AG09319 (cell line): ENCODE data around the gene ZNF12.

Source experiments
- DNase-seq: peaks from one replicate; pipeline ENCODE4 v3.0.0-alpha.2; 2010; ENCODE audit warnings: low read depth; ENCODE audit errors: extremely low read depth
- CTCF ChIP-seq: IDR thresholded peaks from 2 replicates; pipeline ENCODE4 v1.5.1; 2011; ENCODE audit warnings: low read depth, mild to moderate bottlenecking, inconsistent platforms, low read length, moderate library complexity

ZNF12 gene

GRCh38 chr7:6652446-6653011, 54.2 kb downstream of the ZNF12 start:
- no peak for TF ChIP-seq CTCF
- DNase-seq: no peak

- TF ChIP-seq CTCF: no peak
- no peak for DNase-seq
These were observed 54.8 kb downstream of the ZNF12 start for GRCh38 chr7:6651851-6652445.

GRCh38 chr7:6650521-6651011, 56.2 kb downstream of the ZNF12 start:
- no peak for DNase-seq

GRCh38 chr7:6650086-6650485, 56.7 kb downstream of the ZNF12 start:
- DNase-seq: no peak
- TF ChIP-seq CTCF: no peak

More at GRCh38 chr7:6650521-6651011, 56.2 kb downstream of the ZNF12 start:
- TF ChIP-seq CTCF: no peak

GRCh38 chr7:6649241-6649961, 57.3 kb downstream of the ZNF12 start:
- DNase-seq: no peak
- TF ChIP-seq CTCF: no peak

- DNase-seq: no peak
- TF ChIP-seq CTCF: no peak
These were observed 58.0 kb downstream of the ZNF12 start for GRCh38 chr7:6648815-6649104.

GRCh38 chr7:6648066-6648814, 58.5 kb downstream of the ZNF12 start:
- no peak for DNase-seq
- TF ChIP-seq CTCF: no peak
